ENCODE data around the gene PSMC1. TPM values are rescaled to one million over a fixed set of nuclear protein-coding genes. Genes with fewer than 3 reads are reported as not detected.

PSMC1 gene
- 50.2 and 51.6 TPM in 2 replicates for total RNA-seq
- total RNA-seq (2013) = 75.0 TPM
- polyA plus RNA-seq = 21.4 and 32.0 TPM in 2 replicates
- polyA minus RNA-seq = 15.3 and 18.9 TPM in 2 replicates

- Histone ChIP-seq H3K27ac (ENCODE audit: low read length in 2 of 2) (peak within 1 kb of the TSS; percentile 34 to 82), H3K79me2 (ENCODE audit: control insufficient read depth, insufficient read depth, low read length) (peaks cover 33% of the 10 kb centered on the region), H3K27me3 (replicated peaks in 1 of 4; ENCODE audit: control extremely low read depth in 1 of 4, control insufficient read depth in 3 of 4, insufficient read depth in 4 of 4, low read length in 3 of 4) (peaks cover 0 to 5% (median 2%) of the 10 kb centered on the region in 4 experiments), H3K9ac (ENCODE audit: low read length) (peak within 1 kb of the TSS; percentile 87), H3K9me3 (ENCODE audit: control extremely low read depth in 1 of 3, control insufficient read depth in 2 of 3, insufficient read depth in 1 of 3, low read length in 2 of 3) (peaks cover 0 to 15% (median 2%) of the 10 kb centered on the region in 3 donors), H2AFZ (ENCODE audit: insufficient read depth, low read depth, low read length, poor library complexity, severe bottlenecking) (peak within 1 kb of the TSS; percentile 95), H3K36me3 (replicated peaks in 1 of 2; ENCODE audit: control extremely low read depth in 1 of 2, control insufficient read depth in 1 of 2, extremely low read depth in 1 of 2, insufficient read depth in 2 of 2, low read length in 1 of 2) (peaks cover 12 to 22% of the 10 kb centered on the region in 2 experiments), H3K4me2 (replicated peaks; ENCODE audit: low read depth, low read length, poor library complexity, severe bottlenecking) (peak within 1 kb of the TSS; percentile 77), H3K4me1 (ENCODE audit: control insufficient read depth in 2 of 2, insufficient read depth in 2 of 2, low read length in 2 of 2) (peaks cover 14 to 25% of the 10 kb centered on the region in 2 donors), H3K4me3 (ENCODE audit: control extremely low read depth in 1 of 5, extremely low read depth in 1 of 5, insufficient read depth in 1 of 5, low read depth in 2 of 5, low read length in 4 of 5) (peak within 1 kb of the TSS; percentile 75 to 92 (median 81)), H4K20me1 (ENCODE audit: control insufficient read depth, insufficient read depth, low read length, poor library complexity, severe bottlenecking) (no peaks in the 10 kb centered on the region)
- TF ChIP-seq EZH2 (IDR thresholded peaks at IDR 0.05; ENCODE audit: borderline replicate concordance, insufficient read depth, low read depth, low read length, poor library complexity, severe bottlenecking) (no peak), CTCF (IDR thresholded peaks at IDR 0.05) (no peak)
- under 1% methylated on average over 48 of the region's 55 CpGs for WGBS (ENCODE audit: insufficient coverage)
- peak; percentile 89 for DNase-seq
- peak; percentile 94 for ATAC-seq (ENCODE audit: low read depth)
- POLR2A ChIA-PET = interaction anchor here (0.5 to 1.5 kb wide), 6 partner anchors 126 to 1199 kb away, joined by 3 to 8 read pairs (median 4); no protein-coding TSS in a partner anchor
- H3K4me3 Mint-ChIP-seq = peak within 1 kb of the TSS; percentile 99
- H3K27ac Mint-ChIP-seq = peak within 1 kb of the TSS; percentile 97
- CTCF ChIA-PET = interaction anchor here (0.6 to 1.2 kb wide), 4 partner anchors 10 to 1693 kb away, joined by 3 to 6 read pairs (median 4); no protein-coding TSS in a partner anchor
- H3K9me3 Mint-ChIP-seq (ENCODE audit: insufficient read depth) = peaks cover 2% of the 10 kb centered on the region
- H3K4me1 Mint-ChIP-seq = peaks cover 38% of the 10 kb centered on the region
- peaks cover 3% of the 10 kb centered on the region for H3K27me3 Mint-ChIP-seq
- intact Hi-C loops (cut with micrococcal nuclease) = loop anchor here (1.0 kb wide), 5 partner anchors 75 to 503 kb away; partner anchors contain the start of gene NRDE2
These were observed at the start of gene PSMC1 for GRCh38 chr14:90256354-90257131. PSMC1 (plus strand) TSS chr14:90256553; CDS start chr14:90256598, 45 bp downstream.
